Measurements from ENCODE around the gene THBD. TPM values are rescaled to one million over a fixed set of nuclear protein-coding genes. Genes with fewer than 3 reads are reported as not detected.

Gene THBD, protein sequence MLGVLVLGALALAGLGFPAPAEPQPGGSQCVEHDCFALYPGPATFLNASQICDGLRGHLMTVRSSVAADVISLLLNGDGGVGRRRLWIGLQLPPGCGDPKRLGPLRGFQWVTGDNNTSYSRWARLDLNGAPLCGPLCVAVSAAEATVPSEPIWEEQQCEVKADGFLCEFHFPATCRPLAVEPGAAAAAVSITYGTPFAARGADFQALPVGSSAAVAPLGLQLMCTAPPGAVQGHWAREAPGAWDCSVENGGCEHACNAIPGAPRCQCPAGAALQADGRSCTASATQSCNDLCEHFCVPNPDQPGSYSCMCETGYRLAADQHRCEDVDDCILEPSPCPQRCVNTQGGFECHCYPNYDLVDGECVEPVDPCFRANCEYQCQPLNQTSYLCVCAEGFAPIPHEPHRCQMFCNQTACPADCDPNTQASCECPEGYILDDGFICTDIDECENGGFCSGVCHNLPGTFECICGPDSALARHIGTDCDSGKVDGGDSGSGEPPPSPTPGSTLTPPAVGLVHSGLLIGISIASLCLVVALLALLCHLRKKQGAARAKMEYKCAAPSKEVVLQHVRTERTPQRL
- 104 TPM for total RNA-seq
- long read RNA-seq, full-length matches to known transcripts: 300 of 302 reads
- long read RNA-seq, partial matches to known transcripts: 0 of 302 reads
- long read RNA-seq, other reads (novel, unspliced or antisense): 2 of 302 reads

DNA sequence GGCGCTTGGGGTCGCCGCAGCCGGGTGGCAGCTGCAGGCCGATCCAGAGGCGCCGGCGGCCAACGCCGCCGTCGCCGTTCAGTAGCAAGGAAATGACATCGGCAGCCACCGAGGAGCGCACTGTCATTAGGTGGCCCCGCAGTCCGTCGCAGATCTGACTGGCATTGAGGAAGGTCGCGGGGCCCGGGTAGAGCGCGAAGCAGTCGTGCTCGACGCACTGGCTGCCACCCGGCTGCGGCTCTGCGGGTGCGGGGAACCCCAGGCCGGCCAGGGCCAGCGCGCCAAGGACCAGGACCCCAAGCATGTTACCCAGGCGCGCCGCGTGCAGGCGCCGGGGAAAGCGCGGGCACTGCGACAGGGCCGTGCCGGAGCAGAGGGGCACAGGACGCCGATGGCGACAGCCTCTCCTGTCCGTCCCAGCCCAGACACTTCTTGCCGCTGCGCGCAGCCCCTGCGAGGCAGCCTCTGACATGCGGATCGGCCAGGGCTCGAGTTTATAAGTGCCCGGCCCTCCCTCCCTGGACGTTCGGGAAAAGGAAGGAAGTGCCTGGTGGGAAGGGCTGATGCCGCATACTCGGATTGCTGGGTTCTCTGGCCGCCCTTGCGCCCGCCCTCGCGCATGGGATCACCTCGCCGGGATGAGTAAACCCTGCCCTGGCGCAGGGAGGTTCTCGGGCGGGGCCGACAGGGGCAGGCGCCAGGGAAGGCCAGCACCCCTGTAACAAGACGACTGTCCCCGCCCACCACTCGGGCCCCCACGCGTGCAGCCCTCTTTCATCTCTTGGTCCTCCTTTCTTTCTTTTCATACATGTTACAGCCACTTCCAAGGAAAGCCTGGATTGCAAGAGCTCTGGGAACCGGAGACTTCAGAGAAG, at the start of gene THBD:
TSS of gene THBD (minus strand) at position 472 of the 875 bp plus-strand sequence. CDS start at position 304, 168 bp downstream.
- peak; percentile 88 for DNase-seq
- Histone ChIP-seq H3K9me3 (no peaks in the 10 kb centered on the region), H3K27ac (peak within 1 kb of the TSS; percentile 90), H3K4me3 (peak within 1 kb of the TSS; percentile 68), H3K27me3 (peaks cover 27% of the 10 kb centered on the region), H3K4me1 (peaks cover 27% of the 10 kb centered on the region), H3K36me3 (no peaks in the 10 kb centered on the region)
- TF ChIP-seq, protein P1, sequence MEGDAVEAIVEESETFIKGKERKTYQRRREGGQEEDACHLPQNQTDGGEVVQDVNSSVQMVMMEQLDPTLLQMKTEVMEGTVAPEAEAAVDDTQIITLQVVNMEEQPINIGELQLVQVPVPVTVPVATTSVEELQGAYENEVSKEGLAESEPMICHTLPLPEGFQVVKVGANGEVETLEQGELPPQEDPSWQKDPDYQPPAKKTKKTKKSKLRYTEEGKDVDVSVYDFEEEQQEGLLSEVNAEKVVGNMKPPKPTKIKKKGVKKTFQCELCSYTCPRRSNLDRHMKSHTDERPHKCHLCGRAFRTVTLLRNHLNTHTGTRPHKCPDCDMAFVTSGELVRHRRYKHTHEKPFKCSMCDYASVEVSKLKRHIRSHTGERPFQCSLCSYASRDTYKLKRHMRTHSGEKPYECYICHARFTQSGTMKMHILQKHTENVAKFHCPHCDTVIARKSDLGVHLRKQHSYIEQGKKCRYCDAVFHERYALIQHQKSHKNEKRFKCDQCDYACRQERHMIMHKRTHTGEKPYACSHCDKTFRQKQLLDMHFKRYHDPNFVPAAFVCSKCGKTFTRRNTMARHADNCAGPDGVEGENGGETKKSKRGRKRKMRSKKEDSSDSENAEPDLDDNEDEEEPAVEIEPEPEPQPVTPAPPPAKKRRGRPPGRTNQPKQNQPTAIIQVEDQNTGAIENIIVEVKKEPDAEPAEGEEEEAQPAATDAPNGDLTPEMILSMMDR (IDR thresholded peaks at IDR 0.05): no peak
- peak; percentile 66 for ATAC-seq
- intact Hi-C loops (cut with DNase I): no loop called here

DNA sequence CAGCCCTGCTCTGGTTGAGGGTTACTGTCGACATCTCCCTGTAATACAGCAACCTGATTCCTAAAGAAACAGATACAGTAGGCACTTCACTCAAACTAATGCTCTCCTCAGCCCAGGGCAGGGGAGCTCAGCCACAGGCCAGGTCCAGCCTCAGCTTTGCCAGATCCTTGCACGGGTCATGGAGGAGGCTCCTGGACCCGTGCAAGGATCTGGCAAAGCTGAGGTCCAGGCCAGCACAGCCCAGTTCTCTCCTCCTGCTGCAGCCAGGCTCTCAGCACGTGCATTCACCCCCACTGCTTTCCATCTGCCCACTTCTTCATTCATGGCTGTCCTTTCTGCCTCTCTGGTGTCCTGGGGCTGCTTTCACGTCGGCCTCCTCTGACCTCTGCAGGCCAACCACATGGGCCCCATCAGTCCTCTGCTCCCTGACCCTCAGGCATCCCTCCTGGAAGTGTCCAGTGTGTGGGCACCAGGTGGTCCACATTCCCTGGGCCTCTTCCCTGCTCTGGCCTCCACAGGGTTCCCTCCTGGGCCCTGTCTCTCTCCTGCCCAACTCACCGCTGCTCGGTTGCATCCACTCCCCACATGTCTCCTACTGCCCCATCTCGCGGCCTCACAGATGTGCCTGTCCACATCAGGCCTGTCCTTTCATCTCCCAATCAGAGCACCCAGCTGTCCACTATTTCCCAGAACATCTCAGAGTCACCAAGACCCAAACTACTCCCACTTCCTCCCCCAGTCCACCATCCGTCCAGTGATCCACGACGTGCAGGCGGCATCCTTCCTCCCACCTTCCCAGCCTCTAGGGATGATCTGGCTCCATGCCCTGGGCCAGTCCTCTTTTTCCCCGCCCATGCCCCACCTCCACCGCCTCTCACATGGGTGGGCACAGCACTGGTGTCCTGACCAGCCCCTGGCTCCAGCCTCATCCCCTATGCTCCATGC, 48.4 kb upstream of the THBD start:
- intact Hi-C loops (cut with DNase I): no loop called here
- no peak overlapping the region for H3K4me3 ChIP-seq
- no peak overlapping the region for H3K27ac ChIP-seq
- H3K27me3 ChIP-seq: no peaks in the 10 kb centered on the region
- peaks cover 13% of the 10 kb centered on the region for H3K4me1 ChIP-seq
- no peaks in the 10 kb centered on the region for H3K9me3 ChIP-seq
- DNase-seq (no peak), ATAC-seq (peak; percentile 39)
- TF ChIP-seq, protein P1 (IDR thresholded peaks at IDR 0.05): no peak
- H3K36me3 ChIP-seq: no peaks in the 10 kb centered on the region

- ATAC-seq (no peak), DNase-seq (no peak)
- no peaks in the 10 kb centered on the region for H3K9me3 ChIP-seq
- H3K27me3 ChIP-seq: no peaks in the 10 kb centered on the region
- TF ChIP-seq, protein P1 (IDR thresholded peaks at IDR 0.05): no peak
- intact Hi-C loops (cut with DNase I): no loop called here
- H3K36me3 ChIP-seq: no peaks in the 10 kb centered on the region
- H3K27ac ChIP-seq: no peak overlapping the region
- H3K4me3 ChIP-seq: no peak overlapping the region
- peaks cover 15% of the 10 kb centered on the region for H3K4me1 ChIP-seq
These were observed 47.6 kb upstream of the THBD start for GRCh38 chr20:23096986-23097520.

DNA sequence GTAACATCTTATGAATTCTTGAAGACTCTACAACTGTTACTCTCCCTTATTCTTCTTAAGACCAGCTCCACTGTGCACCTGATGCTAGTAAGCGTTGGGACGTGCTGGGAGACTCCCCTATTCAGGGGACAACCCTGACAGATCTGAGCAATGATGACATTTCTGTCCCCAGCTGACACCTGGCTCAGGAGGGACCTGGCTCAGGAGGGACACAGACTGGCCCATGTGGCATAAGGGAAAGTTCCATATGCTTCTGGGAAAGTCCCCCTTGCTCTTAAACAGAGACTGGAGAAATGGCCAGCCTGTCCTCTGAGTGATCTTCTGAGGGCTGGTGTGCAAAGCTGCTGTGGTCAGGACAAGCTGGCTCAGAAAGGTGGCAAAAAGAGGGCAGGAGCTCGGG, 46.6 kb upstream of the THBD start:
- DNase-seq (no peak), ATAC-seq (no peak)
- H3K27me3 ChIP-seq: no peaks in the 10 kb centered on the region
- H3K4me3 ChIP-seq: no peak overlapping the region
- H3K27ac ChIP-seq: no peak overlapping the region
- TF ChIP-seq, protein P1 (IDR thresholded peaks at IDR 0.05): no peak
- H3K4me1 ChIP-seq: peaks cover 15% of the 10 kb centered on the region
- no peaks in the 10 kb centered on the region for H3K36me3 ChIP-seq
- intact Hi-C loops (cut with DNase I): no loop called here
- no peaks in the 10 kb centered on the region for H3K9me3 ChIP-seq
